IMR-90 (cell line): ENCODE measurements around the gene TIAM1. TPM values are rescaled to one million over a fixed set of nuclear protein-coding genes. Genes with fewer than 3 reads are reported as not detected.

ENCODE experiments used
- ATAC-seq: fragments of 200-7000 bp; cut with Tn5 transposase; 2 replicates; pipeline ENCODE4 v1.9.1; 2020; ENCODE audit warnings: low read depth, mild to moderate bottlenecking, moderate library complexity
- BruUV-seq: library from RNA; stranded (reverse); fragments of 400-500 nt; replicated peaks from 2 replicates; lab custom pipeline; 2021; lab: Mats Ljungman, UMichigan
- CTCF ChIA-PET: fragments of 300-600 bp; formaldehyde crosslinking; extraction: SDS; loops from one replicate; lab custom pipeline; 2021; ENCODE audit warnings: antibody characterized with exemption; lab: Yijun Ruan, JAX
- POLR2A ChIA-PET: fragments of 300-600 bp; sonication (Branson Sonifier 250); formaldehyde crosslinking; loops from one replicate; lab custom pipeline; 2022; ENCODE audit warnings: antibody characterized with exemption; ENCODE audit not compliant: unreplicated experiment; lab: Charles Lee
- DNase-seq: peaks from one replicate; pipeline ENCODE4 v3.0.0; 2013
- H2AFZ ChIP-seq: replicated peaks from 2 replicates; pipeline ENCODE3; 2013; ENCODE audit warnings: low read length, mild to moderate bottlenecking; ENCODE audit not compliant: poor library complexity
- H2AK5ac ChIP-seq: 2 replicates; pipeline ENCODE4 v1.6.1; 2013; ENCODE audit warnings: low read depth, low read length, inconsistent platforms
- H2AK9ac ChIP-seq: replicated peaks from 2 replicates; pipeline ENCODE3; 2013; ENCODE audit warnings: mild to moderate bottlenecking, low read depth, low read length, moderate library complexity; ENCODE audit not compliant: poor library complexity
- H2BK120ac ChIP-seq: 2 replicates; pipeline ENCODE4 v1.6.1; 2013; ENCODE audit warnings: low read depth, low read length, inconsistent platforms
- H2BK15ac ChIP-seq: 3 replicates; pipeline ENCODE4 v1.6.1; 2013; ENCODE audit warnings: low read depth, low read length, inconsistent platforms
- H2BK20ac ChIP-seq: 2 replicates; pipeline ENCODE4 v1.6.1; 2013; ENCODE audit warnings: low read depth, mild to moderate bottlenecking, inconsistent platforms, low read length, moderate library complexity
- H2BK5ac ChIP-seq: 2 replicates; pipeline ENCODE4 v1.6.1; 2013; ENCODE audit warnings: mild to moderate bottlenecking, low read depth, low read length, inconsistent platforms; ENCODE audit not compliant: poor library complexity, severe bottlenecking
- H3K14ac ChIP-seq: replicated peaks from 2 replicates; pipeline ENCODE4 v1.6.1; 2013; ENCODE audit warnings: low read depth, low read length, inconsistent platforms
- H3K18ac ChIP-seq: 2 replicates; pipeline ENCODE4 v1.6.1; 2013; ENCODE audit warnings: low read depth, low read length, control low read depth
- H3K23ac ChIP-seq: 2 replicates; pipeline ENCODE4 v1.6.1; 2013; ENCODE audit warnings: low read depth, low read length, inconsistent platforms
- H3K27ac ChIP-seq: 2 replicates; pipeline ENCODE4 v1.5.1; 2013; ENCODE audit warnings: mild to moderate bottlenecking, control low read depth, low read length; ENCODE audit not compliant: insufficient read depth
- H3K27me3 ChIP-seq: 2 replicates; pipeline ENCODE4 v1.6.1; 2013; ENCODE audit warnings: low read length; ENCODE audit not compliant: control insufficient read depth, insufficient read depth
- H3K36me3 ChIP-seq: 2 replicates; pipeline ENCODE4 v1.6.1; 2013; ENCODE audit warnings: low read length, mixed read lengths; ENCODE audit not compliant: control insufficient read depth, insufficient read depth
- H3K4ac ChIP-seq: 2 replicates; pipeline ENCODE4 v1.6.1; 2013; ENCODE audit warnings: low read depth, low read length, inconsistent platforms
- H3K4me1 ChIP-seq: 2 replicates; pipeline ENCODE4 v1.6.1; 2013; ENCODE audit warnings: low read length, mixed read lengths; ENCODE audit not compliant: control insufficient read depth, insufficient read depth
- H3K4me2 ChIP-seq: 2 replicates; pipeline ENCODE4 v1.6.1; 2013; ENCODE audit warnings: low read depth, mild to moderate bottlenecking, control low read depth, low read length, moderate library complexity
- H3K4me3 ChIP-seq: 2 replicates; pipeline ENCODE4 v1.5.1; 2013; ENCODE audit warnings: low read depth, mild to moderate bottlenecking, control low read depth, low read length, moderate library complexity; ENCODE audit not compliant: insufficient read depth
- H3K56ac ChIP-seq: 2 replicates; pipeline ENCODE4 v1.6.1; 2013; ENCODE audit warnings: low read length, inconsistent platforms; ENCODE audit not compliant: insufficient read depth; ENCODE audit errors: extremely low read depth
- H3K79me1 ChIP-seq, 2 experiments: 2 replicates each; pipeline ENCODE4 v1.6.1; 2013; ENCODE audit warnings: low read length in 2 of 2, inconsistent platforms in 1 of 2, low read depth in 1 of 2
- H3K9ac ChIP-seq: 2 replicates; pipeline ENCODE4 v1.6.1; 2013; ENCODE audit warnings: low read depth, low read length, control low read depth
- H3K9me1 ChIP-seq: 2 replicates; pipeline ENCODE4 v1.6.1; 2013; ENCODE audit warnings: low read length, inconsistent platforms; ENCODE audit not compliant: insufficient read depth
- H3K9me3 ChIP-seq: 2 replicates; pipeline ENCODE4 v1.6.1; 2013; ENCODE audit warnings: low read length; ENCODE audit not compliant: control insufficient read depth, insufficient read depth
- H4K20me1 ChIP-seq: 2 replicates; pipeline ENCODE4 v1.6.1; 2013; ENCODE audit warnings: low read length, inconsistent platforms; ENCODE audit not compliant: insufficient read depth
- H4K5ac ChIP-seq: 2 replicates; pipeline ENCODE4 v1.6.1; 2013; ENCODE audit warnings: mild to moderate bottlenecking, low read depth, low read length, control low read depth
- H4K8ac ChIP-seq, 2 experiments: 2 replicates each; pipeline ENCODE4 v1.6.1; 2013; ENCODE audit warnings: low read depth in 2 of 2, low read length in 2 of 2, control low read depth in 1 of 2, inconsistent platforms in 1 of 2
- H4K91ac ChIP-seq: 2 replicates; pipeline ENCODE4 v1.6.1; 2013; ENCODE audit warnings: low read depth, low read length, inconsistent platforms; ENCODE audit not compliant: insufficient read depth
- CHD1 ChIP-seq: IDR thresholded peaks from 2 replicates; pipeline ENCODE4 v1.6.1; 2012; ENCODE audit warnings: low read depth, low read length, improper control_type of control experiment
- CTCF ChIP-seq: conservative IDR thresholded peaks from 2 replicates; pipeline ENCODE4 v1.5.1; 2012; ENCODE audit warnings: mild to moderate bottlenecking, low read depth, low read length, improper control_type of control experiment
- ELK1 ChIP-seq: fragments of 150-350 bp; IDR thresholded peaks from 2 replicates; pipeline ENCODE4 v1.6.1; 2016; ENCODE audit warnings: low read depth, mild to moderate bottlenecking, low read length, moderate library complexity, borderline replicate concordance
- MAFK ChIP-seq: IDR thresholded peaks from 2 replicates; pipeline ENCODE4 v1.6.1; 2012; ENCODE audit warnings: low read depth, low read length, improper control_type of control experiment
- POLR2A ChIP-seq: IDR thresholded peaks from 2 replicates; pipeline ENCODE4 v1.6.1; 2012; ENCODE audit warnings: mild to moderate bottlenecking, low read depth, low read length
- RAD21 ChIP-seq: IDR thresholded peaks from 2 replicates; pipeline ENCODE4 v1.6.1; 2012; ENCODE audit warnings: low read length, improper control_type of control experiment
- RFX5 ChIP-seq: IDR thresholded peaks from 2 replicates; pipeline ENCODE4 v1.8.0; 2012; ENCODE audit warnings: low read depth, mild to moderate bottlenecking, low read length, moderate library complexity
- SMC3 ChIP-seq: fragments of 150-350 bp; IDR thresholded peaks from 2 replicates; pipeline ENCODE4 v1.6.1; 2016; ENCODE audit warnings: low read depth, mild to moderate bottlenecking, antibody characterized with exemption, low read length, moderate library complexity
- USF2 ChIP-seq: fragments of 150-350 bp; IDR thresholded peaks from 2 replicates; pipeline ENCODE4 v1.6.1; 2017; ENCODE audit warnings: mild to moderate bottlenecking, antibody characterized with exemption, low read length, low read depth
- WGBS, 2 experiments: methylation state at CpG; one replicate each; pipeline versions ENCODE4 v1.1.5 to v1.1.7; 2013; ENCODE audit warnings: missing lambda C conversion rate in 2 of 2; ENCODE audit not compliant: insufficient read length in 1 of 2; ENCODE audit errors: extremely low coverage in 2 of 2; 5-methylcytosine and 5-hydroxymethylcytosine counted together
- dilution Hi-C: fragments of 300-500 bp; cut with HindIII; formaldehyde crosslinking; loops from one replicate; pipeline ENCODE4 v1.14.3; 2018; ENCODE audit warnings: low sequenced_read_pairs; ENCODE audit not compliant: unreplicated experiment
- in situ Hi-C: fragments of 300-500 bp; cut with MboI; formaldehyde crosslinking; loops from 3 replicates; pipeline ENCODE4 v1.14.3; 2019; ENCODE audit warnings: low sequenced_read_pairs, inconsistent platforms, mixed read lengths
- intact Hi-C: fragments of 100-400 bp; cut with micrococcal nuclease; formaldehyde crosslinking; loops from 2 replicates; pipeline ENCODE4 v1.10.0; 2022
- polyA plus RNA-seq, 3 experiments: library from polyadenylated mRNA; depleted of rRNA; stranded (reverse); fragments of >200 nt; gene quantifications; 2 replicates each; pipeline ENCODE4 v1.2.3, GENCODE V29; 2012; ENCODE audit warnings: low replicate concordance in 1 of 3
- total RNA-seq: library from RNA; depleted of rRNA; stranded (reverse); fragments of >200 nt; gene quantifications from 2 replicates; pipeline ENCODE4 v1.2.3, GENCODE V29; 2012

The TIAM1 gene
- total and polyA plus RNA-seq, 2 of the 4 experiments (the other 2 are of a cell fraction) = 2.9 to 9.3 TPM

DNA sequence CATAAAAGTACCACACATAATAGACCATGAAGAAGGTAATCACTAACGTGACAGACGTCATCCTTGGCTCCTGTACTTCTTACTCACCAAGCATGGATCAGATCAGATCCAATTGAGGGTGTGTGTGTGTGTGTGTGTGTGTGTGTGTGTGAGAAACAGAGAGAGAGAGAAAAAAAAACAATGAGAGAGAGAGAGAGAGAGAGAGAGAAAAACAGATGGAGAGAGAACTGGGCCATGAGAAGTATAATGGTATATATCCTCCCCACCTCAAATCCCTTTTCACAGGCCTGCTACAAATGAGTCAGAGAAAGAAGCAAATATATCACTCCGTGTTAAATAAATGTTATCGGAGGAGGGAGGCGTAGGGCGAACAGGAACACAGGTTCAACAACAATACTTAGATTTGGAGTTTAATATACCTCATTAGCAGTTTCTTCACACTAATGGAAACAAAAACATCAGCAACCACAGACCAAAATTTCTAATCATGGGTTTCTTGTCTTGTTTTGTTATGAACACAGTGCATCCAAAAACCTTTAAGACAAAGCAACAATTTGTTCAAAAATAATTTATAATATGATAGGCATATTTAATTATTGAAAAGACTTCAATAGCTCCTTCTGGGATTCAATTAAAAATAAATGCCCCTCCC is 45.3 kb downstream of the TIAM1 start:
- Histone ChIP-seq H2BK120ac (no peak overlapping the region), H4K20me1 (no peaks in the 10 kb centered on the region), H4K5ac (no peak overlapping the region), H3K4ac (no peak overlapping the region), H3K56ac (no peak overlapping the region), H2AK5ac (no peak overlapping the region), H3K27ac (no peak overlapping the region), H2BK15ac (peak overlapping the region; percentile 86; the same call in 2 of the 3 replicates), H3K23ac (no peak overlapping the region), H4K8ac (no peak overlapping the region), H2AFZ (no peak overlapping the region), H3K9me1 (no peaks in the 10 kb centered on the region), H3K27me3 (no peaks in the 10 kb centered on the region), H4K91ac (no peak overlapping the region), H3K14ac (no peak overlapping the region), H3K36me3 (no peaks in the 10 kb centered on the region), H2BK5ac (peak overlapping the region; percentile 38), H3K4me3 (no peak overlapping the region), H3K79me1 (no peaks in the 10 kb centered on the region), H2AK9ac (no peak overlapping the region), H3K18ac (no peak overlapping the region; the same call in 1 of the 2 replicates), H3K9me3 (no peaks in the 10 kb centered on the region), H2BK20ac (no peak overlapping the region), H3K4me2 (no peak overlapping the region), H3K4me1 (peaks cover 5% of the 10 kb centered on the region), H3K9ac (no peak overlapping the region)
- dilution Hi-C loops (no loop called here), intact Hi-C loops (no loop called here), in situ Hi-C loops (no loop called here)
- ATAC-seq = no peak
- WGBS, 2 experiments = no CpG with 5 or more reads among the region's 6 CpGs
- no peak for TF ChIP-seq RFX5
- no peak for TF ChIP-seq CTCF
- TF ChIP-seq SMC3 = no peak
- TF ChIP-seq POLR2A = no peak
- TF ChIP-seq MAFK = no peak
- no peak for TF ChIP-seq ELK1
- TF ChIP-seq RAD21 = no peak
- TF ChIP-seq USF2 = no peak
- TF ChIP-seq CHD1 = no peak
- no TSS peak for BruUV-seq
- DNase-seq = no peak
- CTCF ChIA-PET = no interaction called here
- POLR2A ChIA-PET = no interaction called here
